ENCODE data around the gene TIMM22.
"Not testable (repeated sequence)": the region's sequence is repeated elsewhere in the genome, so short reads cannot be mapped to it uniquely, and the experiment has no call there.

TIMM22 gene

DNA sequence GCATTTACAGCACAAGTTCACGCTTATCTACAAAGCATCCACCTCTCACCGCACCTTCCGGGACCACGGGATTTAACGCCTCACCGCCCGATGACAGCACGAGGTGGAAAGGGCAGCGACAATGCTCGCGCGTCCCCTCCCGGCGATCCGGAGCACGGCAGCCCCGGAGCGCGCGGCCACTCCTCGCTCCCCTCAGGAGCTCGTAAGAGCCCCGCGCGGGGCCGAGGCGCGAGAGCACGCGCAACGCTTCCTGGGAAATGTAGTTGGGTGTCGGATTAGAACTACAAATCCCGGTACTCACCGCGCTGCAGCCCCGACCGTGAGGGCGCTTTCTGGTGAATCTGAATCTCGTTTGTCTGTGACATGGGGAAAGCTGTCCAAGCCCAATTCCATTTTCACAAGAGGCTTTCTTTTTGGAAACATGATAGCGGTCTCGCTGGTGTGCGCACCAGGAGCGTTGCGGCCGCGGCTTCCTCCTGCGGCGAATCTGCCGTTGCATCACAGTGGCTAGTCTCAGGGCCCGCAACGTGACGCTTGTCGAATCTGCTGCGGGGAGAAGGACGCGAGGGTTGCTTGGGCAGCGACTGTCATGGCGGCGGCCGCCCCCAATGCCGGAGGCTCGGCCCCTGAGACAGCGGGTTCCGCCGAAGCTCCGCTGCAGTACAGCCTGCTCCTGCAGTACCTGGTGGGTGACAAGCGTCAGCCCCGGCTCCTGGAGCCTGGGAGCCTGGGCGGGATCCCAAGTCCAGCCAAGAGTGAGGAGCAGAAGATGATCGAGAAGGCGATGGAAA lies at the start of gene TIMM22:
TSS of gene TIMM22 (plus strand) at position 576 of the 791 bp plus-strand sequence. CDS start at position 590, 14 bp downstream.
- TF ChIP-seq, protein P1, sequence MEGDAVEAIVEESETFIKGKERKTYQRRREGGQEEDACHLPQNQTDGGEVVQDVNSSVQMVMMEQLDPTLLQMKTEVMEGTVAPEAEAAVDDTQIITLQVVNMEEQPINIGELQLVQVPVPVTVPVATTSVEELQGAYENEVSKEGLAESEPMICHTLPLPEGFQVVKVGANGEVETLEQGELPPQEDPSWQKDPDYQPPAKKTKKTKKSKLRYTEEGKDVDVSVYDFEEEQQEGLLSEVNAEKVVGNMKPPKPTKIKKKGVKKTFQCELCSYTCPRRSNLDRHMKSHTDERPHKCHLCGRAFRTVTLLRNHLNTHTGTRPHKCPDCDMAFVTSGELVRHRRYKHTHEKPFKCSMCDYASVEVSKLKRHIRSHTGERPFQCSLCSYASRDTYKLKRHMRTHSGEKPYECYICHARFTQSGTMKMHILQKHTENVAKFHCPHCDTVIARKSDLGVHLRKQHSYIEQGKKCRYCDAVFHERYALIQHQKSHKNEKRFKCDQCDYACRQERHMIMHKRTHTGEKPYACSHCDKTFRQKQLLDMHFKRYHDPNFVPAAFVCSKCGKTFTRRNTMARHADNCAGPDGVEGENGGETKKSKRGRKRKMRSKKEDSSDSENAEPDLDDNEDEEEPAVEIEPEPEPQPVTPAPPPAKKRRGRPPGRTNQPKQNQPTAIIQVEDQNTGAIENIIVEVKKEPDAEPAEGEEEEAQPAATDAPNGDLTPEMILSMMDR (IDR thresholded peaks at IDR 0.05; ENCODE audit: control insufficient read depth, insufficient read depth, low read depth, low read length, missing control alignments): peak; percentile 79
- peak; percentile 93 for DNase-seq (ENCODE audit: low read depth)
- peak within 1 kb of the TSS; percentile 75 for H3K4me3 ChIP-seq (ENCODE audit: control insufficient read depth, low read depth, low read length)

DNA sequence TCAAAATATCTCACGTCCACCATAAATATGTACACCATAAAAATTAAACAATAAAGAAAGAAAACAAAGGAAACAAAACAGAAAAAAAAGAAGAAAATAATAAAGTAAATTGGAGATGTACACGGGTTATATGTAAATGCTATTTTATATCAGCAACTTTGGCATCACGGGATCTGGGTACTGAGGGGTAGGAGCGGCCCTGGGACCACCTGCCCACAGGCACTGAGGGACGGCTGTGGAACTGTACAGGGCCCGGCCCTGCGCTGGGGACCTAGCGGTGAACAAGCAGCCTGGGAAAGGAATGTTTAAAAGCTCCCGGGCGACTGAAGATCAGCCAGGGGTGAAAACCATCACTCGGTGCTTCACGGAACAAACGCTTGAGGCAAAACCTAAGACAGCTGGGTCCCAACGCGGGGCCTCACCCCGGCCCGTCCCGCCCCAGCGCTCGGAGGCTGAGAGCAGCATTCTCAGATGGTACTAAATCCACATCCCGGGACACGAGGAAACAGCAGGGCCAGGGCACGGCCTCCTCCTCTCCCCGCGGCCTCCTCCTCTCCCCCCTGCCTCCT lies 48.6 kb upstream of the TIMM22 start:
- TF ChIP-seq, protein P1 (IDR thresholded peaks at IDR 0.05; ENCODE audit: control insufficient read depth, insufficient read depth, low read depth, low read length, missing control alignments): no peak
- H3K4me3 ChIP-seq (ENCODE audit: control insufficient read depth, low read depth, low read length): no peak overlapping the region
- DNase-seq (ENCODE audit: low read depth): no peak

DNA sequence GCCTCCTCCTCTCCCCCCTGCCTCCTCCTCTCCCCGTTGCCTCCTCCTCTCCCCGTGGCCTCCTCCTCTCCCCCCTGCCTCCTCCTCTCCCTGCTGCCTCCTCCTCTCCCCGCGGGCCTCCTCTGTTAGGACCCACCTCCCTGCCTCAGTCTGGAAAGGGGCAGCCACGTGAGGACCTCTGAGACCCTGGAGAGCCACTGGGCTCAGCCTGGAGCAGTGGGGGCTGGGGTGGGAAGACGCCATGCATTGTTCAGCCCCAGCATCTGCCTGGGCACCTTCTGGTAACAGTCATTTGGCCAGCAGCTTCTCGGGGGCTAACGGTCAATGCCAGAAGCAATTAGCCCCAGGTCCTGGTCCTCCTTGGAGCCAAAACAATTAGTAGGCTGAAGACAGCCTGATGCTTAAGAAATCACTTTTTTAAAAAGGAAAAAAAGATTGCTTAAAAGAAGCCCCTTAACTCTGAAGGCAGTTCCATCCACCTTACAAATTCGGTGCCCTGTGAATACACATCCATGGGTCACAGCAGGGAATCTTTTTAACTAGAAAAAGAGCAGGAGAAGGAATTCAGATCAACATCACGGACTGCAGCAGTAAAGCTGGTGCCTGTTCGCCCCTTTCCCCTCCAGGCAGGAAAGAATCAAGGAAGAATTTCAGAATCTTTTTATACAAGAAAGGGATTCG lies 47.2 kb upstream of the TIMM22 start:
- TF ChIP-seq, protein P1 (IDR thresholded peaks at IDR 0.05; ENCODE audit: control insufficient read depth, insufficient read depth, low read depth, low read length, missing control alignments): no peak
- no peak for DNase-seq (ENCODE audit: low read depth)
- H3K4me3 ChIP-seq (ENCODE audit: control insufficient read depth, low read depth, low read length): no peak overlapping the region

DNA sequence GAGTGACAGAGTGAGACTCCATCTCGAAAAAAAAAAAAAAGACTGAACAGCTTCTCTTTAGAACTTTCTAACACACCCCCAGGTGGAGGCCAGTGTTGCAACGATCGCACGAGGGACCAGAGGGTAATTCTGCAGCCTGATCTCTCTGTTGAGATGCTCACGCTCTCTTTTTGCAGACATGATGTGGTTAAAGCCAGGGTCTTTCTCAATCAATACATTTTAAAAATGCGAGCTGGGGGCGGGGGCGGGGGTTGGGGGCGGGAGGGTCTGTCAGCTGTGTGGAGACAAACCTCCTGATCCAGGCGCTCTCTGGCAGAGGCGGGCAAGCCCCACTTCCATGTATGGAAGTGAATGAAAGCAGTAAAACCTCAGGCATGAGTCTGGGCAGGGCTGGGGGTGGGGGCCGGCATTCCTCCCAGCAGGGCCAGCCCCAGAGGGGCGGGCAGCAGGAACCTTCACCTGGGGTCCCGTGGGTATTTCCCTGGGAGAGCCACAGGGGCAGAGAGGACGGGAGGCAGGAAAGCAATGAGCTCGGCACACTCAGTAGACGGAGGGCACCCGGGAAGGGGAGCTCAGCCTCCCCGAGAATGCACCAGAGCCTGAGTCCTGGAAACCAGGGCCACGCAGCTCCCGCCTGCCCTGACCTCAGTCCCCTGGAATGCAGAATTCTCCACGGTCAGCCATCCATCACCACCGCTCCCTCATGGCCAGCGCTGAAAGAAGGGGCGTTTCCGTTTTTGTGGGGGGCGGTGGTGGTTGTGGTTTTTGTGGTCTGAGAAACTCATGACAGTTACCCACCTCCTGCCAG lies 45.4 kb upstream of the TIMM22 start:
- H3K4me3 ChIP-seq (ENCODE audit: control insufficient read depth, low read depth, low read length): peak overlapping the region; percentile 12
- no peak for DNase-seq (ENCODE audit: low read depth)

DNA sequence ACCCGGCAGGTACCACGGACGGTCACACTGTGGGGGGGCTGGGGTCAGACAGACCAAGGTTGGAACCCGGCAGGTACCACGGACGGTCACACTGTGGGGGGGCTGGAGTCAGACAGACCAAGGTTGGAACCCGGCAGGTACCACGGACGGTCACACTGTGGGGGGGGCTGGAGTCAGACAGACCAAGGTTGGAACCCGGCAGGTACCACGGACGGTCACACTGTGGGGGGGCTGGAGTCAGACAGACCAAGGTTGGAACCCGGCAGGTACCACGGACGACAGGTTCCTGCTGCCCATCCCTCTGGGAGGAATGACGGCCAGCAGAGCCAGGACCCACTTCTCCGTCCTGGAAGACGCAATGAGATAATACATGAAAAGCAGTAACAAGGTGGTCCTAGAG lies 44.3 kb upstream of the TIMM22 start:
- not testable (repeated sequence) for H3K4me3 ChIP-seq (ENCODE audit: control insufficient read depth, low read depth, low read length); DNase-seq (ENCODE audit: low read depth)

More for the DNA sequence above, 45.4 kb upstream of the TIMM22 start:
- TF ChIP-seq, protein P1 (IDR thresholded peaks at IDR 0.05; ENCODE audit: control insufficient read depth, insufficient read depth, low read depth, low read length, missing control alignments): peak; percentile 12

DNA sequence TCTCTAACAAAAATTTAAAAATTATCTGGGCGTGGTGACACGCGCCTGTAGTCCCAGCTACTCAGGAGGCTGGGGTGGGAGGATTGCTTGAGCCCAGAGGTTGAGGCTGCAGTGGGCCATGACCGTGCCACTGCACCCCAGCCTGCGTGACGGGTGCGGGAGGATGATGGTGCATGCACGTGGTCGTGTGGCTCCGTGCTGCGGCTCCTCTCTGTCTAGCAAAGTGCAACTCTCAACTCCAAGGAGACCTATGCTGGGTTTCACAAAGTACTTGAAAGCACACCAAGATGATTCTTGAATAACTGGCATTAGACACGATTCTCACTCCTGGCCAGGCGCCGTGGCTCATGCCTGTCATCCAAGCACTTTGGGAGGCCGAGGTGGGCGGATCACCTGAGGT lies 43.2 kb upstream of the TIMM22 start:
- DNase-seq (ENCODE audit: low read depth): no peak
- TF ChIP-seq, protein P1 (IDR thresholded peaks at IDR 0.05; ENCODE audit: control insufficient read depth, insufficient read depth, low read depth, low read length, missing control alignments): no peak
- H3K4me3 ChIP-seq (ENCODE audit: control insufficient read depth, low read depth, low read length): no peak overlapping the region

Measured in AG09309 (cell line).